Activated gamma-delta T cell treated with anti-CD3 and anti-CD28 coated beads, Interleukin-2, amount 50 U/mL, for 16 hours (primary cell): ENCODE data around the gene CYP2W1.

Source experiments
- DNase-seq: peaks from one replicate; pipeline ENCODE4 v3.0.0-alpha.2; 2020; ENCODE audit warnings: low read depth

CYP2W1 gene

GRCh38 chr7:983616-984071, 663 bp downstream of the CYP2W1 start:
- DNase-seq, result no peak

- no peak for DNase-seq
Measured at GRCh38 chr7:984361-985126, 1.6 kb downstream of the CYP2W1 start.

- DNase-seq, result no peak
Measured at GRCh38 chr7:985127-985416, 2.1 kb downstream of the CYP2W1 start.

- no peak for DNase-seq
Measured at GRCh38 chr7:985915-986741, 3.1 kb downstream of the CYP2W1 start.

- no peak for DNase-seq
Measured at GRCh38 chr7:986766-987751, 4.1 kb downstream of the CYP2W1 start.

GRCh38 chr7:987909-988308, 4.9 kb downstream of the CYP2W1 start:
- no peak for DNase-seq

- no peak for DNase-seq
Measured at GRCh38 chr7:988426-988911, 5.5 kb downstream of the CYP2W1 start.

DNA sequence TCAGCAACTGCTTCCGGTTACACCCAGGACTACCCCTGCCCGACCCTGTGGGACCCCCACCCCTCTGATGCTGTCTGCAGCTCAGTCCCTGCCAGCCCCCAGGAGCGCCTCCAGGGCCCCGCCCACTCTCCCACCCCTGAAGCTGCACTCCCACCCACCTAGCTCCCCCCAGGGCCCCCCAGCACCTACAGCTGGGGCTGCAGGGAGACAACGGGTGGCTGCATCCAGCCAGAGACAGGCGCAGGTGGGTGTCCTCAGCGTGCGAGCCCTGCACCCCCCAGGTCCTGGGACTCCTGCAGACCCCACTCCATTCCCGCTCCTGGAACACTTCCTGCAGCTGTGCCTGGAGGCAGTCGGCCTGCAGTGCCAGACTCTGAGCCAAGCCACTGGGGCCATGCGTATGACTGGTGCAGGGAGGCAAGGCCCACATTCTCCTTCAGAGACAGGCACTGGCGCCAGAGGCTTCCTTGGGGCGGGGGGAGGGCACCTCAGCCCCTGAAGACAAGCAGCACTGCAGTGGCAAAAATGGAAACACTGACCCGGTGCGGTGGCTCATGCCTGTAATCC, 6.1 kb downstream of the CYP2W1 start:
- no peak for DNase-seq

- DNase-seq, result no peak
Measured at GRCh38 chr7:990352-990932, 7.5 kb downstream of the CYP2W1 start.

GRCh38 chr7:990933-991728, 8.2 kb downstream of the CYP2W1 start:
- DNase-seq, result no peak

GRCh38 chr7:991729-992656, 9.0 kb downstream of the CYP2W1 start:
- no peak for DNase-seq

GRCh38 chr7:992709-993607, 10.0 kb downstream of the CYP2W1 start:
- peak; percentile 93 for DNase-seq

DNA sequence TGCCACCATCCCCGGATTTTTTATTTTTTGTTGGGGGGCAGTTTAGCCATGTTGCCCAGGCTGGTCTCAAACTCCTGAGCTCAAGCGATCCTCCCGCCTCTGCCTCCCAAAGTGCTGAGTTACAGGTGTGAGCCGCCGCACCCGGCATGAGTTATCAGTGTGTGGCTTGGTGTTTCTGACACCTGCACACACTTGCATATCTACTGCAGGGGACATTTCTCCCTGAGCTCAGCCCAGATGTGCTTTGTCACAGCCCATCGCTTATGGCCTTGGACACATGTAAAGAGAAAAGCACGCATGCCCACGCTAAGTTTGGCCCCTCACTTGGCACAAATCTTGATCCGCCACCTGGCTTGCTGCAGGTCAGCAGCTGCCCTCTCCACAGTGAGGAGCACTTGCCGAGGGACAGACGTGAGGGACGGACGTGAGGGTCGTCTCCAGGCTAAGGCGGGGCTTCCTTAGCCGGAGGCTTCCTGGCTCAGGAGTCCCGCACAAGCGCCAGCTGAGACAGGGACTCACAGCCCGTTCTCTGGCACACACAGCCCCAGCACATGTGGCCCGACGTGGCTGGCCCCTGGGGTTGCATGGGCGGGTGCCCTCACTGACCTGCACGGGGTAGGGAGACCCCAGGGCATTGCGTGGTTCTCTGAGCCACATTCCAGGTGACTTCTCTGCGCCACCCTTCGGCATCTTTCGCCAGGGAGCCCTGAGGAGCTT, 11.8 kb downstream of the CYP2W1 start:
- no peak for DNase-seq

- no peak for DNase-seq
Measured at GRCh38 chr7:995571-995970, 12.6 kb downstream of the CYP2W1 start.

GRCh38 chr7:996079-996872, 13.3 kb downstream of the CYP2W1 start:
- no peak for DNase-seq

DNA sequence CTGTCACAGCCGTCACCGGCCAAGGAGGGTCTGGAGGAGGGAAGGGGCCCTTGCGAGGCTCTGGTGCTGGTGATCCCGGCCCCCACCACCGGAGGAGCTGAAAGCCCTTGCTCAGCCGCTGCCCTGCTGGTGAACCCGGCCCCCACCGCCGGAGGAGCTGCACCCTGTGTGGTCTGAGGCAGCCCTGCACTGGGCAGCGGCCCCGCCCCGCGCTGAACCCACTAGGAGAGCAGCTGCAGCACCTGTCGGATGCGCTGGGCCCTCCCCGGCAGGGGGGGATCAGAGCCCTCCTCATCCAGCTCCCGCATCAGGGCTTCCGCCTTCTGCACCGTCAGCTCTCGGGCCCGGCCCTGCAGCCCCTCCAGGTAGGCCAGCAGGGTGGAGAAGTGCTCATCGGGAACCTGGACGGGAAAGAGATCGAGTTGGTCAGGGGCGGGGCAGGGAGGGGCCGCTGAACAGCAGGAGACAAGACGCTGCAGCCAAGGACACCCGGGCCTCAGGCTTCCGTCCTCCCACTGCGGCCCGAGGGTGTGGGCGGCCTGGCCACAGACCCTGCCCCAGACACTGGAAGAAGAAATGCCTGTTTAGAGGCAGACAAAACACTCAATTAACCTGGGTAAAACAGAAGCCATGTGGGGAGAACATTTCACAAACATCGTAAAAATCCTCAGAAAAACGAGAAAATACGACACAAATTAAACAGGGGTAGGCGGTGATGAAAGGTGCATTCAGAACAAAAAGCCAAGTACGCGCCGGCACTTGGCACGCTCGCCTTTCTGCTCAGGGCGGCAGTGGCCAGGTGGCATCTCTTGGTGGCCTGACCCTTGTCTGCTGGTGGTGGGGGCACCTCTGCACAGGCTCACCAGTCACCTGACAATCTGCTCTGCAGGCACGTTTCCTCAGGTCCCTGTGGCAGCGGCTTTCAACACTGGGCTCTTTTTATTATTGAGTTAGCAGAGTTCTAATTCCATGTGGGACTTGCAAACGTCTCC, 14.7 kb downstream of the CYP2W1 start:
- no peak for DNase-seq
